Astrocyte (in vitro differentiated cells and primary cell): ENCODE data around the gene SCTR. TPM values are rescaled to one million over a fixed set of nuclear protein-coding genes. Genes with fewer than 3 reads are reported as not detected.

Source experiments
- DNase-seq: peaks from one replicate; pipeline ENCODE4 v3.0.0-alpha.2; 2010; ENCODE audit warnings: low read depth
- FAIRE-seq: peaks from 2 replicates; lab custom pipeline; 2011; peaks lifted over from hg19 to GRCh38; lab: Jason Lieb, UNC
- H2AFZ ChIP-seq: 2 replicates; pipeline ENCODE4 v1.6.0; 2012; ENCODE audit warnings: low read depth, low read length, inconsistent platforms
- H3K27ac ChIP-seq: 2 replicates; pipeline ENCODE4 v1.5.1; 2011; ENCODE audit warnings: low read depth, low read length, inconsistent platforms
- H3K27me3 ChIP-seq: 2 replicates; pipeline ENCODE4 v1.6.0; 2011; ENCODE audit warnings: low read length, inconsistent platforms; ENCODE audit not compliant: insufficient read depth
- H3K36me3 ChIP-seq: 2 replicates; pipeline ENCODE4 v1.5.1; 2011; ENCODE audit warnings: low read length, inconsistent platforms; ENCODE audit not compliant: insufficient read depth
- H3K4me1 ChIP-seq: 2 replicates; pipeline ENCODE4 v1.5.1; 2011; ENCODE audit warnings: low read length, inconsistent platforms; ENCODE audit not compliant: insufficient read depth
- H3K4me2 ChIP-seq: 2 replicates; pipeline ENCODE4 v1.6.0; 2012; ENCODE audit warnings: low read length, inconsistent platforms
- H3K4me3 ChIP-seq: 2 replicates; pipeline ENCODE4 v1.5.1; 2011; ENCODE audit warnings: low read depth, mild to moderate bottlenecking, low read length, inconsistent platforms; ENCODE audit not compliant: insufficient read depth
- H3K79me2 ChIP-seq: 2 replicates; pipeline ENCODE4 v1.6.0; 2012; ENCODE audit warnings: mild to moderate bottlenecking, low read length, inconsistent platforms; ENCODE audit not compliant: insufficient read depth
- H3K9ac ChIP-seq: 2 replicates; pipeline ENCODE4 v1.6.0; 2012; ENCODE audit warnings: mild to moderate bottlenecking, low read length, inconsistent platforms
- H3K9me3 ChIP-seq: 2 replicates; pipeline ENCODE4 v1.5.1; 2012; ENCODE audit warnings: low read depth, mild to moderate bottlenecking, low read length, inconsistent platforms; ENCODE audit not compliant: insufficient read depth
- H4K20me1 ChIP-seq: 2 replicates; pipeline ENCODE4 v1.6.0; 2012; ENCODE audit warnings: low read length, inconsistent platforms; ENCODE audit not compliant: insufficient read depth
- H3K27ac Mint-ChIP-seq: one replicate; pipeline ENCODE4 v1.8.0; 2021; ENCODE audit warnings: mild to moderate bottlenecking, mixed read lengths; ENCODE audit not compliant: unreplicated experiment
- H3K27me3 Mint-ChIP-seq: one replicate; pipeline ENCODE4 v1.8.0; 2021; ENCODE audit warnings: low read depth, mixed read lengths; ENCODE audit not compliant: unreplicated experiment
- H3K36me3 Mint-ChIP-seq: one replicate; pipeline ENCODE4 v1.8.0; 2021; ENCODE audit warnings: low read depth, mixed read lengths; ENCODE audit not compliant: unreplicated experiment
- H3K4me1 Mint-ChIP-seq: one replicate; pipeline ENCODE4 v1.8.0; 2021; ENCODE audit warnings: low read depth, mixed read lengths; ENCODE audit not compliant: unreplicated experiment
- H3K4me3 Mint-ChIP-seq: one replicate; pipeline ENCODE4 v1.8.0; 2021; ENCODE audit warnings: mild to moderate bottlenecking, moderate library complexity, mixed read lengths; ENCODE audit not compliant: unreplicated experiment
- H3K9me3 Mint-ChIP-seq: one replicate; pipeline ENCODE4 v1.8.0; 2021; ENCODE audit warnings: mild to moderate bottlenecking, mixed read lengths; ENCODE audit not compliant: unreplicated experiment
- CTCF ChIP-seq: IDR thresholded peaks from 2 replicates; pipeline ENCODE4 v1.5.1; 2011; ENCODE audit warnings: low read depth, mild to moderate bottlenecking, inconsistent platforms, low read length, moderate library complexity; ENCODE audit not compliant: insufficient read depth
- EZH2 ChIP-seq: IDR thresholded peaks from 2 replicates; pipeline ENCODE4 v1.6.1; 2012; ENCODE audit warnings: mild to moderate bottlenecking, low read length, inconsistent platforms; ENCODE audit not compliant: insufficient read depth
- total RNA-seq: library from RNA; stranded (reverse); gene quantifications from 2 replicates; pipeline ENCODE4 v1.2.1, GENCODE V29; 2021

SCTR gene
- total RNA-seq, 1 donor from 2014 or later: not detected

- no peak overlapping the region for H3K27ac Mint-ChIP-seq
- Histone ChIP-seq H3K9ac (no peak overlapping the region), H3K79me2 (no peaks in the 10 kb centered on the region), H3K36me3 (no peaks in the 10 kb centered on the region), H3K27me3 (peaks cover 2% of the 10 kb centered on the region), H3K4me1 (no peaks in the 10 kb centered on the region), H2AFZ (no peak overlapping the region), H3K27ac (no peak overlapping the region), H4K20me1 (no peaks in the 10 kb centered on the region), H3K4me3 (no peak overlapping the region), H3K4me2 (no peak overlapping the region), H3K9me3 (no peaks in the 10 kb centered on the region)
- peaks cover 4% of the 10 kb centered on the region for H3K36me3 Mint-ChIP-seq
- H3K9me3 Mint-ChIP-seq: peaks cover 3% of the 10 kb centered on the region
- peaks cover 46% of the 10 kb centered on the region for H3K27me3 Mint-ChIP-seq
- DNase-seq (no peak), FAIRE-seq (no peak)
- TF ChIP-seq EZH2 (no peak), CTCF (no peak)
- no peaks in the 10 kb centered on the region for H3K4me1 Mint-ChIP-seq
- no peak overlapping the region for H3K4me3 Mint-ChIP-seq
Observed at GRCh38 chr2:119439574-119440500, 84.4 kb downstream of the SCTR start.

GRCh38 chr2:119438726-119439284 lies 85.5 kb downstream of the SCTR start:
- H3K9me3 Mint-ChIP-seq: peaks cover 3% of the 10 kb centered on the region
- no peak overlapping the region for H3K4me3 Mint-ChIP-seq
- no peak overlapping the region for H3K9ac ChIP-seq
- no peak for DNase-seq
- TF ChIP-seq EZH2 (no peak), CTCF (no peak)
- no peaks in the 10 kb centered on the region for H3K36me3 ChIP-seq
- no peaks in the 10 kb centered on the region for H3K4me1 ChIP-seq
- H3K79me2 ChIP-seq: no peaks in the 10 kb centered on the region
- FAIRE-seq: no peak
- no peaks in the 10 kb centered on the region for H3K9me3 ChIP-seq
- no peak overlapping the region for H3K4me3 ChIP-seq
- H3K27ac ChIP-seq: no peak overlapping the region
- H2AFZ ChIP-seq: no peak overlapping the region
- peaks cover 4% of the 10 kb centered on the region for H3K36me3 Mint-ChIP-seq
- H3K4me2 ChIP-seq: no peak overlapping the region
- H3K4me1 Mint-ChIP-seq: no peaks in the 10 kb centered on the region
- H4K20me1 ChIP-seq: no peaks in the 10 kb centered on the region
- H3K27me3 ChIP-seq: peaks cover 2% of the 10 kb centered on the region
- peaks cover 51% of the 10 kb centered on the region for H3K27me3 Mint-ChIP-seq
- H3K27ac Mint-ChIP-seq: no peak overlapping the region
